Measurements from ENCODE around the gene TFAP2C.

DNA sequence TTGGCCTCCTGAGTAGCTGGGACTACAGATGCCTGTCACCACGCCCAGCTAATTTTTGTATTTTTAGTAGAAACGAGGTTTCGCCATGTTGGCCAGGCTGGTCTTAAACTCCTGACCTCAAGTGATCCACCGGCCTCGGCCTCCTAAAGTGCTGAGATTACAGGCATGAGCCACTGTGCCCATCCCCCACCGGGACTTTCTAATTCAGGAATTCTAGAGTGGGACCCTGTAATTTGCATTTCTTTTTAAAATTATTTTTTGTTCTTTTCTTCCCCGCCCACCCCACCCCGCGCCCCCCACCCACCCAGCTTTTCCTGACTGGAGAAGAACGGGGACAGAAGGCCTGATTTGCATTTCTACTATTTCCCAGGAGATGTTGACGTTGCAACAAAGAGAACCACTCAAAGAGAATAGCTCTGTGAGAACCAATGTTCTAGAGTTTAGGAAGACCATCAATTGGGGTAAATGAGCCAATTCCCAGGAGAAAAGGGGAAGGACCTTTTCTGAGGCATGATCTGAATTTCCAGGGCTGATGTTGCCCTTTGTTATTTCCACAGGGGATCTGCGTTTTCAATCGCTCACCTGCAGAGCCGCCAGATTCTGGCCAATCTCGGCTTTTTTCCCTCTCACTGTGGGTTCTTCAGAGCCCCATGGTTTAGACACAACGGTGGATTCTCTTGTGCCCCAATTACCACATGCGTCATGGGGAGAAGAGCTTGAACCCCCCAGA, 33.2 kb upstream of the TFAP2C start:
- TF ChIP-seq, protein P1, sequence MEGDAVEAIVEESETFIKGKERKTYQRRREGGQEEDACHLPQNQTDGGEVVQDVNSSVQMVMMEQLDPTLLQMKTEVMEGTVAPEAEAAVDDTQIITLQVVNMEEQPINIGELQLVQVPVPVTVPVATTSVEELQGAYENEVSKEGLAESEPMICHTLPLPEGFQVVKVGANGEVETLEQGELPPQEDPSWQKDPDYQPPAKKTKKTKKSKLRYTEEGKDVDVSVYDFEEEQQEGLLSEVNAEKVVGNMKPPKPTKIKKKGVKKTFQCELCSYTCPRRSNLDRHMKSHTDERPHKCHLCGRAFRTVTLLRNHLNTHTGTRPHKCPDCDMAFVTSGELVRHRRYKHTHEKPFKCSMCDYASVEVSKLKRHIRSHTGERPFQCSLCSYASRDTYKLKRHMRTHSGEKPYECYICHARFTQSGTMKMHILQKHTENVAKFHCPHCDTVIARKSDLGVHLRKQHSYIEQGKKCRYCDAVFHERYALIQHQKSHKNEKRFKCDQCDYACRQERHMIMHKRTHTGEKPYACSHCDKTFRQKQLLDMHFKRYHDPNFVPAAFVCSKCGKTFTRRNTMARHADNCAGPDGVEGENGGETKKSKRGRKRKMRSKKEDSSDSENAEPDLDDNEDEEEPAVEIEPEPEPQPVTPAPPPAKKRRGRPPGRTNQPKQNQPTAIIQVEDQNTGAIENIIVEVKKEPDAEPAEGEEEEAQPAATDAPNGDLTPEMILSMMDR (IDR thresholded peaks at IDR 0.05; ENCODE audit: insufficient read depth, low read depth, low read length), result no peak
- TF ChIP-seq EZH2 (IDR thresholded peaks at IDR 0.05; ENCODE audit: insufficient read depth, low read length), result no peak

Measured in astrocyte (in vitro differentiated cells and primary cell).